ENCODE data around the gene SEC23A. TPM values are rescaled to one million over a fixed set of nuclear protein-coding genes. Genes with fewer than 3 reads are reported as not detected.

Gene SEC23A
- total and polyA plus RNA-seq, 12 donors, result 10.9 to 201 (median 92.5) TPM

GRCh38 chr14:39090548-39091111 lies 12.4 kb downstream of the SEC23A start:
- DNase-seq, result no peak
- intact Hi-C loops (cut with DNase I), result no loop called here
- 91 to 98% (median 95%) methylated on average over 4 of the region's 4 CpGs for WGBS, 4 donors
- Histone ChIP-seq H3K4me3 (no peak overlapping the region), H3K36me3 (replicated peaks in 1 of 2) (peaks cover 0 to 76% of the 10 kb centered on the region in 2 donors), H3K4me1 (replicated peaks in 1 of 2) (no peaks in the 10 kb centered on the region), H3K27me3 (no peaks in the 10 kb centered on the region), H3K27ac (no peak overlapping the region), H3K9me3 (replicated peaks in 1 of 3) (no peaks in the 10 kb centered on the region)
- TF ChIP-seq CTCF (IDR thresholded peaks at IDR 0.05) (no peak), POLR2A (IDR thresholded peaks at IDR 0.05) (no peak)

DNA sequence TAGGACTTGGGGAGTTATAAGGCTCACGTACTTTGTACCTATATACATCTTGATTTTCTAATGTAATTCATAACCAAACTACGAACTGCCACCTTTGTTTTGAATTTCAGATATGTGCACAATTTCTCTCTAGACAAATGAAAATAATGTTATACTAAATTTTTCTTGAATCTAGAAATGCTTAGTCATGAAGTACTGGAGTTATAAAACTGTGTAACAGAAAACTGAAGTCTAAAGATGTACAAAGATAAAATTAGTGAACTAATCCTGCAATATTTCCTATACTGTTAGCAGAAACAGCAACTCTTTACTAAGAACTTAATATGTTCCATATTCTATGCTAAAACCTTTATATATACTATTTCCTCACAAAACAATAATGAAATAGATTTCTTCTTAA lies 15.5 kb downstream of the SEC23A start:
- H3K27me3 ChIP-seq, result no peaks in the 10 kb centered on the region
- DNase-seq, result no peak
- no peaks in the 10 kb centered on the region for H3K4me1 ChIP-seq (replicated peaks in 1 of 2)
- no peak overlapping the region for H3K4me3 ChIP-seq
- H3K36me3 ChIP-seq (replicated peaks in 1 of 2), result peaks cover 0 to 78% of the 10 kb centered on the region in 2 donors
- TF ChIP-seq POLR2A (IDR thresholded peaks at IDR 0.05) (no peak), CTCF (IDR thresholded peaks at IDR 0.05) (no peak)
- no peak overlapping the region for H3K27ac ChIP-seq
- 93 to 99% (median 97%) methylated on average over 2 of the region's 2 CpGs for WGBS, 4 donors
- no peaks in the 10 kb centered on the region for H3K9me3 ChIP-seq (replicated peaks in 1 of 3)
- intact Hi-C loops (cut with DNase I), result no loop called here

GRCh38 chr14:39085933-39086332 lies 17.1 kb downstream of the SEC23A start:
- intact Hi-C loops (cut with DNase I), result no loop called here
- peaks cover 0 to 71% of the 10 kb centered on the region in 2 donors for H3K36me3 ChIP-seq (replicated peaks in 1 of 2)

DNA sequence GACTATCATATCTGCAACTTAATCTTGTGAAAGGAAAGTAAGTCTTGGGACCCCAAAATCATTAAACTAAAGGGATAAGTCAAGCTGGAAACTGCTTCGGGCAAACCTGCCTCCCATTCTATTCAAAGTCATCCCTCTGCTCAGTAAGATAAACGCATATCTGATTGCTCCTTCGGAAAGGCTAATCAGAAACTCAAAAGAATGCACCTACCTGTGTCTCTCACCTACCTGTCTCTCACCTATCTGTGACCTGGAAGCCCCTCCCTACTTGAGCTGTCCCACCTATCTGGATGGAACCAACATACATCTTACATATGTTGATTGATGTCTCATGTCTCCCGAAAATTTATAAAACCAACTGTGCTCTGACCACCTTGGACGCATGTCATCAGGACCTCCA lies 19.9 kb downstream of the SEC23A start:
- Histone ChIP-seq H3K27ac (no peak overlapping the region), H3K27me3 (no peaks in the 10 kb centered on the region), H3K4me3 (no peak overlapping the region), H3K36me3 (replicated peaks in 1 of 2) (peaks cover 0 to 60% of the 10 kb centered on the region in 2 donors), H3K4me1 (replicated peaks in 1 of 2) (no peaks in the 10 kb centered on the region), H3K9me3 (replicated peaks in 1 of 3) (no peaks in the 10 kb centered on the region)
- DNase-seq, result no peak
- intact Hi-C loops (cut with DNase I), result no loop called here
- WGBS, 4 donors, result 74 to 78% (median 74%) methylated on average over 5 of the region's 5 CpGs
- no peak for TF ChIP-seq CTCF (IDR thresholded peaks at IDR 0.05)

More at GRCh38 chr14:39085933-39086332, 17.1 kb downstream of the SEC23A start:
- TF ChIP-seq POLR2A (IDR thresholded peaks at IDR 0.05) (no peak), CTCF (IDR thresholded peaks at IDR 0.05) (no peak)
- 91 to 97% (median 93%) methylated on average over 7 of the region's 7 CpGs for WGBS, 4 donors
- Histone ChIP-seq H3K27me3 (no peaks in the 10 kb centered on the region), H3K4me1 (replicated peaks in 1 of 2) (no peaks in the 10 kb centered on the region), H3K4me3 (no peak overlapping the region), H3K27ac (no peak overlapping the region), H3K9me3 (replicated peaks in 1 of 3) (no peaks in the 10 kb centered on the region)
- DNase-seq, result no peak

Data from adrenal gland (tissue), 12 donors.